Measurements from ENCODE around the gene BRF1. TPM values are rescaled to one million over a fixed set of nuclear protein-coding genes. Genes with fewer than 3 reads are reported as not detected.

BRF1 gene
- total RNA-seq, 2 donors from 2014 or later = 16.2 to 17.2 TPM

DNA sequence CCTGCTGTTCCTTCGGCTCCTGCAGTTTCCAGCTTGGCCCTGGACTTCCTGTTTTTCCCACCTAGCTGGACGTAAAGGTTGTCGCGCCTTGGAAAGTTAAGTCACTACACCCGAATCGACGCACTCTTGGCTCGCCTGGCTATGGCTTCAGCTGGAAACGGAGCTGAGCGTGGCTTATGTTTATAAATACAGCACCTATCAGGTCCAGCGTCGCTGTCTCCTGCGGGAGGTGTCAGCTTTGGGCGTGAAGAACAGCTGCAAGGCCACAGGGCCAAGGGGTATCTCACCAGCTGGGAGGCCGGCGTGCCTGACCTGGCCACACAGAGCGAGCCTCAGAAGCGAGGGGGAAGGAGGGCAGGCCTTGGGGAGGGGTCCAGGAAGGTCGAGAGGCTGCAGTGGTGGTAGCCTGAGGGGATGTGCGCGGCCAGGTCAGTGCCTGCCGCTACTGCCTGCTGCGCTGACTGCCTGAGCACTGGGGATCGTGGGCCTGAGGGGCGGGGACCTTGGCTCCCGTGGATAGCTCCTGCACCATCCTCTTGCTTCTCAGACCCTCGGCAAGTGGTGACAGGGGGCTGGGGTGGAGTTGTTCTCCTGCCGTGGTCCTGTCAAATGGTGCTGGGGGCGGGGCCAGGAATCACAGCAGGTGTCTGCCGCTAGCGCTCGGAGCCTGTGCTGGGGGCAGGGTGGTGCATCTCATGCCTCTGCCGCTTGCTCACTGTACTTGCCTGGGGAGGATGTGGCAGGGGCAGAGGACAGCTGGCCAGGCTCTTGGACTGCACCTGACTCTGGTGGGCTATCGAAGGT, 26.3 kb upstream of the BRF1 start:
- H3K4me1 ChIP-seq = peaks cover 0 to 87% of the 10 kb centered on the region in 2 donors
- TF ChIP-seq, protein P1, sequence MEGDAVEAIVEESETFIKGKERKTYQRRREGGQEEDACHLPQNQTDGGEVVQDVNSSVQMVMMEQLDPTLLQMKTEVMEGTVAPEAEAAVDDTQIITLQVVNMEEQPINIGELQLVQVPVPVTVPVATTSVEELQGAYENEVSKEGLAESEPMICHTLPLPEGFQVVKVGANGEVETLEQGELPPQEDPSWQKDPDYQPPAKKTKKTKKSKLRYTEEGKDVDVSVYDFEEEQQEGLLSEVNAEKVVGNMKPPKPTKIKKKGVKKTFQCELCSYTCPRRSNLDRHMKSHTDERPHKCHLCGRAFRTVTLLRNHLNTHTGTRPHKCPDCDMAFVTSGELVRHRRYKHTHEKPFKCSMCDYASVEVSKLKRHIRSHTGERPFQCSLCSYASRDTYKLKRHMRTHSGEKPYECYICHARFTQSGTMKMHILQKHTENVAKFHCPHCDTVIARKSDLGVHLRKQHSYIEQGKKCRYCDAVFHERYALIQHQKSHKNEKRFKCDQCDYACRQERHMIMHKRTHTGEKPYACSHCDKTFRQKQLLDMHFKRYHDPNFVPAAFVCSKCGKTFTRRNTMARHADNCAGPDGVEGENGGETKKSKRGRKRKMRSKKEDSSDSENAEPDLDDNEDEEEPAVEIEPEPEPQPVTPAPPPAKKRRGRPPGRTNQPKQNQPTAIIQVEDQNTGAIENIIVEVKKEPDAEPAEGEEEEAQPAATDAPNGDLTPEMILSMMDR (IDR thresholded peaks at IDR 0.05) = no peak
- H3K9me3 ChIP-seq = no peaks in the 10 kb centered on the region
- peak overlapping the region in 1 of 2 donors; percentile 10 for H3K4me3 ChIP-seq
- H3K27me3 ChIP-seq = no peaks in the 10 kb centered on the region
- DNase-seq (ENCODE audit: low spot score) = no peak
- no peaks in the 10 kb centered on the region for H3K36me3 ChIP-seq
- H3K27ac ChIP-seq = peak overlapping the region; percentile 78 to 79

DNA sequence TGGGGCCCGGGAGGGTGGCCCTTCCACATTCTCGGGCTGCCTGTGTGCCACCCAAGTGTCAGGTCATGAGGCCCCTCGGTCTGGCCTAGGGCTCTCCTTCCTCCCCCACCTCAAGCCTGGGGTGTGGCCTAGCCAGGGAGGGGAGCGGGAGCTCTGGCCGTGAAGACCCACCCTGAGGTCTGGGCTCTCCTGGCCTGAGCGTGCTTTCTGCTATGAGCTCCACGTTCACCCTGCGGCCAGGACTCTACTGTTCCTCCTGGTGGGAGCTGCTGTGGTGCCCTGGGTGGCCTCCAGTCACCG, 25.7 kb upstream of the BRF1 start:
- Histone ChIP-seq H3K27ac (peak overlapping the region; percentile 78 to 79), H3K4me3 (no peak overlapping the region)
- TF ChIP-seq, protein P1 (IDR thresholded peaks at IDR 0.05) = no peak

DNA sequence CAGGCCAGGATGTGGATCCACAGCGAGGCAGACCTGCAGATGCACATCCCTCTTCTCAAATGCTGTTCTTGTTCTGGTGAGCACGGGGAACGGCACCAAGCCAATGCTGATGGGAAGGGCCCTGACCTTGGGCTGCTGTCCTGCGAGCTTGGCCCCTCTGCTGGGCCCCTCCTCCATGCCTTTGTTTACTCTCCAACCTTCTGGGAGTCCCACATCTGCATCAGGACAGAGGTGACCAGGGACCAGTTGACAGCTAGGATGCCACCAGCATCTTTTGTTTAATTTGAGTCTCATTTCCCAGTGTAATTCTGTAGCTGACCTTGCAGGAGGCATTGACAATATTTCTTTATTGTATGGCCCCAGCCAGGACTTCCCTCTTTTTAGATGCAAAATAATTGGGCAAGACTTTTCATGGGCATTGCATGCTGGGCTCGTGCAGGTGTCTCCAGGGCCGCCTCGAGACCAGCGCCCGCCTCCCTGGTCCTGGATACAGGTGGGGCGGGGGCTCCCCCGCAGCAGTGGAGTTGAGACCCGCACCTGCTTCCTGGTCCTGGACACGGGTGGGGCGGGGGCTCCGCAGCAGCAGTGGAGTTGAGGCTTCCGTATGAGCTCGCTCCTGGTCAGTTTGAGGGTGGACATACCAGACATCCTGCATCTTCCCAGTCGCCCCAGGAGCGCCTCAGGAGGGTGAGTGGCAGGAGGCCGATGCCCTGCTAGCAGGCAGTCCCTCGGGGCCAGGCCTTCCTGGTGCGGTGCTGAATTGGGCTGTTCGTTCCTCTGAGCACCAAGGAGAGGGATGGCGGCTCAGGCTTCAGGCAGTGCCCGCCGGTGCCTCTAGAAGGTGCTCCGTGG, 25.1 kb upstream of the BRF1 start:
- Histone ChIP-seq H3K9me3 (no peaks in the 10 kb centered on the region), H3K36me3 (no peaks in the 10 kb centered on the region), H3K27me3 (no peaks in the 10 kb centered on the region), H3K4me1 (peaks cover 0 to 84% of the 10 kb centered on the region in 2 donors), H3K4me3 (no peak overlapping the region), H3K27ac (peak overlapping the region; percentile 78 to 79)
- TF ChIP-seq, protein P1 (IDR thresholded peaks at IDR 0.05) = no peak
- DNase-seq (ENCODE audit: low spot score) = no peak

More for the DNA sequence above, 25.7 kb upstream of the BRF1 start:
- H3K9me3 ChIP-seq = no peaks in the 10 kb centered on the region
- DNase-seq (ENCODE audit: low spot score) = no peak
- H3K4me1 ChIP-seq = peaks cover 0 to 85% of the 10 kb centered on the region in 2 donors
- no peaks in the 10 kb centered on the region for H3K27me3 ChIP-seq
- H3K36me3 ChIP-seq = no peaks in the 10 kb centered on the region

DNA sequence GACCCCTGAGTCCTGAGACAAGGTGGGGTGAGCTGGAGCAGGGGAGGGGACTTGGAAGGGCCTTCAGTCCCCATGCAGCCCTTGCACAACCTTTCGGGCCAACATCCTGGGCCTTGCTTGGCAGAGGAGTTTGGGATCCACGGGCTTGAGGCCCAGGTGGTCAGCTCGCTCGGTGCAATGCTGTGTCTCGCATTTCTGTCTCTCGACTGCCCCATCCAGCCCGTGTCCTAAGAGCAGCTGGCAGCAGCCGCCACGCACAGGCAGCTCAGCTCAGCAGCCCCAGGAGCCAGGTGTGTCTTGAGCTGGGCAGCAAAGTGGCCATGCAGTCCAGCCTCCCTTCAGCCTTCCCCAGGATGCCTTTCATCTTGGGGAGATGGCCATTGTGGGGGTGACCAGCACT, 24.5 kb upstream of the BRF1 start:
- Histone ChIP-seq H3K4me3 (no peak overlapping the region), H3K27me3 (no peaks in the 10 kb centered on the region), H3K36me3 (no peaks in the 10 kb centered on the region), H3K27ac (peak overlapping the region; percentile 77 to 79), H3K9me3 (no peaks in the 10 kb centered on the region), H3K4me1 (peaks cover 0 to 77% of the 10 kb centered on the region in 2 donors)
- TF ChIP-seq, protein P1 (IDR thresholded peaks at IDR 0.05) = no peak
- no peak for DNase-seq (ENCODE audit: low spot score)

DNA sequence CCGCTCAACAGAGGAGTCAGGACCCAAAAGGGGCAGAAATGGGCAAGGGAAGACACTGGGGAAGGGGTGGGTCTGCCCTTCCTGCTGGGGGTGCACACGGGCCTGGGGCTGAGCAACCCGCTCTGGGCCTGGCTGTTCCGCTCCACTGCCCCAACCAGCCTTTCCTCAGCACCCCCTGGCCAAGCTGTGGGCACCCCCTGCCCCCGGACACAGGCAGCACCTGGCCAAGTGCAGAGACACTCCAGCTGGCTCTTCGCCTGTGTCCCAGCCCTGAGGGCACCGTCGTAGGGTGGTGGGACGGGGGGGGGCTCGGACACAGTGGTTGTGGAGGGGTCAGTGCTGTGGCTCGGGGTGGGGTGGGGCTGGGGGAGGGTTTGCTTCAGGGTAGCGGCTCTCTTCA, 24.1 kb upstream of the BRF1 start:
- TF ChIP-seq, protein P1 (IDR thresholded peaks at IDR 0.05) = no peak
- H3K27me3 ChIP-seq = no peaks in the 10 kb centered on the region
- H3K4me1 ChIP-seq = peaks cover 0 to 73% of the 10 kb centered on the region in 2 donors
- H3K27ac ChIP-seq = peak overlapping the region; percentile 77 to 79
- DNase-seq (ENCODE audit: low spot score) = no peak
- H3K9me3 ChIP-seq = no peaks in the 10 kb centered on the region
- H3K36me3 ChIP-seq = no peaks in the 10 kb centered on the region
- no peak overlapping the region for H3K4me3 ChIP-seq

Data from right atrium auricular region (tissue), 2 donors.